ENCODE data around the gene HERC2.
"Not testable (repeated sequence)": the region's sequence is repeated elsewhere in the genome, so short reads cannot be mapped to it uniquely, and the experiment has no call there.

The HERC2 gene

GRCh38 chr15:28153492-28154119, 168.4 kb downstream of the HERC2 start:
- H3K4me1 Mint-ChIP-seq (ENCODE audit: low read depth) = no peaks in the 10 kb centered on the region
- peaks cover 17% of the 10 kb centered on the region for H3K36me3 Mint-ChIP-seq (ENCODE audit: low read depth)
- no peaks in the 10 kb centered on the region for H3K27me3 Mint-ChIP-seq (ENCODE audit: low read depth)
- H3K27ac Mint-ChIP-seq = no peak overlapping the region
- H3K4me3 Mint-ChIP-seq = no peak overlapping the region
- H3K9me3 Mint-ChIP-seq = peaks cover 7% of the 10 kb centered on the region

GRCh38 chr15:28152538-28152923, 169.4 kb downstream of the HERC2 start:
- H3K27ac Mint-ChIP-seq; H3K27me3 Mint-ChIP-seq (ENCODE audit: low read depth); H3K4me3 Mint-ChIP-seq; H3K4me1 Mint-ChIP-seq (ENCODE audit: low read depth); H3K9me3 Mint-ChIP-seq: not testable (repeated sequence)
- peaks cover 14% of the 10 kb centered on the region for H3K36me3 Mint-ChIP-seq (ENCODE audit: low read depth)

- H3K4me3 Mint-ChIP-seq; H3K4me1 Mint-ChIP-seq (ENCODE audit: low read depth); H3K27me3 Mint-ChIP-seq (ENCODE audit: low read depth); H3K9me3 Mint-ChIP-seq; H3K27ac Mint-ChIP-seq: not testable (repeated sequence)
- H3K36me3 Mint-ChIP-seq (ENCODE audit: low read depth) = peaks cover 14% of the 10 kb centered on the region
Measured at GRCh38 chr15:28151864-28152537, 170.0 kb downstream of the HERC2 start.

- Mint-ChIP-seq H3K4me1 (ENCODE audit: low read depth) (peaks cover 3% of the 10 kb centered on the region), H3K27me3 (ENCODE audit: low read depth) (no peaks in the 10 kb centered on the region), H3K9me3 (peaks cover 7% of the 10 kb centered on the region), H3K27ac (no peak overlapping the region), H3K4me3 (no peak overlapping the region), H3K36me3 (ENCODE audit: low read depth) (peaks cover 29% of the 10 kb centered on the region)
Measured at GRCh38 chr15:28147801-28148200, 174.2 kb downstream of the HERC2 start.

- H3K9me3 Mint-ChIP-seq; H3K27me3 Mint-ChIP-seq (ENCODE audit: low read depth); H3K4me3 Mint-ChIP-seq; H3K4me1 Mint-ChIP-seq (ENCODE audit: low read depth); H3K27ac Mint-ChIP-seq: not testable (repeated sequence)
- H3K36me3 Mint-ChIP-seq (ENCODE audit: low read depth) = peaks cover 31% of the 10 kb centered on the region
Measured at GRCh38 chr15:28145419-28145818, 176.6 kb downstream of the HERC2 start.

GRCh38 chr15:28140062-28140461, 181.9 kb downstream of the HERC2 start:
- Mint-ChIP-seq H3K4me3 (no peak overlapping the region), H3K27ac (no peak overlapping the region), H3K36me3 (ENCODE audit: low read depth) (peaks cover 36% of the 10 kb centered on the region), H3K9me3 (no peaks in the 10 kb centered on the region), H3K27me3 (ENCODE audit: low read depth) (no peaks in the 10 kb centered on the region), H3K4me1 (ENCODE audit: low read depth) (peaks cover 21% of the 10 kb centered on the region)

GRCh38 chr15:28137408-28138039, 184.5 kb downstream of the HERC2 start:
- H3K27me3 Mint-ChIP-seq (ENCODE audit: low read depth); H3K9me3 Mint-ChIP-seq; H3K27ac Mint-ChIP-seq; H3K4me3 Mint-ChIP-seq: not testable (repeated sequence)
- peaks cover 28% of the 10 kb centered on the region for H3K4me1 Mint-ChIP-seq (ENCODE audit: low read depth)
- peaks cover 34% of the 10 kb centered on the region for H3K36me3 Mint-ChIP-seq (ENCODE audit: low read depth)

- not testable (repeated sequence) for H3K4me3 Mint-ChIP-seq; H3K27me3 Mint-ChIP-seq (ENCODE audit: low read depth); H3K9me3 Mint-ChIP-seq
- Mint-ChIP-seq H3K36me3 (ENCODE audit: low read depth) (peaks cover 30% of the 10 kb centered on the region), H3K4me1 (ENCODE audit: low read depth) (peaks cover 28% of the 10 kb centered on the region), H3K27ac (peak overlapping the region; percentile 65)
Measured at GRCh38 chr15:28136236-28136904, 185.6 kb downstream of the HERC2 start.

- H3K27me3 Mint-ChIP-seq (ENCODE audit: low read depth) = no peaks in the 10 kb centered on the region
- H3K4me1 Mint-ChIP-seq (ENCODE audit: low read depth) = peaks cover 28% of the 10 kb centered on the region
Measured at GRCh38 chr15:28133281-28133680, 188.7 kb downstream of the HERC2 start.

GRCh38 chr15:28132524-28133275, 189.3 kb downstream of the HERC2 start:
- Mint-ChIP-seq H3K27ac (no peak overlapping the region), H3K4me1 (ENCODE audit: low read depth) (peaks cover 24% of the 10 kb centered on the region), H3K4me3 (no peak overlapping the region), H3K36me3 (ENCODE audit: low read depth) (peaks cover 15% of the 10 kb centered on the region), H3K9me3 (no peaks in the 10 kb centered on the region), H3K27me3 (ENCODE audit: low read depth) (no peaks in the 10 kb centered on the region)

More at GRCh38 chr15:28133281-28133680, 188.7 kb downstream of the HERC2 start:
- peaks cover 16% of the 10 kb centered on the region for H3K36me3 Mint-ChIP-seq (ENCODE audit: low read depth)
- H3K27ac Mint-ChIP-seq = no peak overlapping the region
- H3K4me3 Mint-ChIP-seq = no peak overlapping the region
- H3K9me3 Mint-ChIP-seq = no peaks in the 10 kb centered on the region

- peaks cover 17% of the 10 kb centered on the region for H3K4me1 Mint-ChIP-seq (ENCODE audit: low read depth)
- no peak overlapping the region for H3K4me3 Mint-ChIP-seq
- no peaks in the 10 kb centered on the region for H3K27me3 Mint-ChIP-seq (ENCODE audit: low read depth)
- H3K27ac Mint-ChIP-seq = no peak overlapping the region
- H3K36me3 Mint-ChIP-seq (ENCODE audit: low read depth) = peaks cover 11% of the 10 kb centered on the region
- no peaks in the 10 kb centered on the region for H3K9me3 Mint-ChIP-seq
Measured at GRCh38 chr15:28131946-28132345, 190.0 kb downstream of the HERC2 start.

- H3K4me3 Mint-ChIP-seq = no peak overlapping the region
- H3K9me3 Mint-ChIP-seq = no peaks in the 10 kb centered on the region
- H3K27me3 Mint-ChIP-seq (ENCODE audit: low read depth) = no peaks in the 10 kb centered on the region
- H3K27ac Mint-ChIP-seq = no peak overlapping the region
- peaks cover 11% of the 10 kb centered on the region for H3K36me3 Mint-ChIP-seq (ENCODE audit: low read depth)
- peaks cover 12% of the 10 kb centered on the region for H3K4me1 Mint-ChIP-seq (ENCODE audit: low read depth)
Measured at GRCh38 chr15:28131400-28131799, 190.6 kb downstream of the HERC2 start.

GRCh38 chr15:28130651-28131050, 191.3 kb downstream of the HERC2 start:
- peaks cover 11% of the 10 kb centered on the region for H3K36me3 Mint-ChIP-seq (ENCODE audit: low read depth)
- H3K9me3 Mint-ChIP-seq = no peaks in the 10 kb centered on the region
- no peak overlapping the region for H3K27ac Mint-ChIP-seq
- no peak overlapping the region for H3K4me3 Mint-ChIP-seq
- H3K4me1 Mint-ChIP-seq (ENCODE audit: low read depth) = peaks cover 8% of the 10 kb centered on the region
- no peaks in the 10 kb centered on the region for H3K27me3 Mint-ChIP-seq (ENCODE audit: low read depth)

GRCh38 chr15:28129231-28129848, 192.6 kb downstream of the HERC2 start:
- no peaks in the 10 kb centered on the region for H3K9me3 Mint-ChIP-seq
- H3K27me3 Mint-ChIP-seq (ENCODE audit: low read depth) = no peaks in the 10 kb centered on the region
- H3K4me3 Mint-ChIP-seq = no peak overlapping the region
- H3K27ac Mint-ChIP-seq = no peak overlapping the region
- H3K4me1 Mint-ChIP-seq (ENCODE audit: low read depth) = peaks cover 4% of the 10 kb centered on the region
- peaks cover 7% of the 10 kb centered on the region for H3K36me3 Mint-ChIP-seq (ENCODE audit: low read depth)

Data from T-helper 1 cell treated with Interleukin-12 subunit alpha and Interleukin-12 subunit beta and Interleukin-4 antibody, amounts not matched to agents 30 μg/mL and 1 μg/mL, for 36 hours (primary cell).